Esophagus (tissue), 2 donors: ENCODE results near the gene MACROH2A1. TPM values are rescaled to one million over a fixed set of nuclear protein-coding genes. Genes with fewer than 3 reads are reported as not detected.

Source experiments
- H3K27ac ChIP-seq, 2 donors: one replicate each; pipeline ENCODE4 v1.5.1; 2013; ENCODE audit warnings: low read depth in 2 of 2, mild to moderate bottlenecking in 2 of 2, inconsistent platforms in 1 of 2, low read length in 1 of 2, moderate library complexity in 1 of 2
- H3K27me3 ChIP-seq, 2 donors: one replicate each; pipeline ENCODE4 v1.6.1; 2013; ENCODE audit warnings: low read length in 2 of 2, control low read depth in 1 of 2, mild to moderate bottlenecking in 1 of 2; ENCODE audit not compliant: insufficient read depth in 2 of 2, control insufficient read depth in 1 of 2
- H3K36me3 ChIP-seq, 2 donors: one replicate each; pipeline ENCODE4 v1.6.1; 2013; ENCODE audit warnings: low read length in 1 of 2; ENCODE audit not compliant: control insufficient read depth in 2 of 2, insufficient read depth in 2 of 2
- H3K4me1 ChIP-seq, 2 donors: one replicate each; pipeline ENCODE4 v1.6.1; 2013; ENCODE audit warnings: low read length in 1 of 2; ENCODE audit not compliant: control insufficient read depth in 2 of 2, insufficient read depth in 2 of 2
- H3K4me3 ChIP-seq, 2 donors: one replicate each; pipeline ENCODE4 v1.5.1; 2013; ENCODE audit warnings: low read length in 2 of 2, mild to moderate bottlenecking in 2 of 2, low read depth in 1 of 2, moderate library complexity in 1 of 2
- H3K9me3 ChIP-seq, 2 donors: one replicate each; pipeline ENCODE4 v1.6.1; 2013; ENCODE audit warnings: mild to moderate bottlenecking in 2 of 2, low read depth in 1 of 2, low read length in 1 of 2, moderate library complexity in 1 of 2; ENCODE audit not compliant: control insufficient read depth in 2 of 2, insufficient read depth in 1 of 2
- WGBS, 2 donors: extraction: QIAGEN DNeasy Blood & Tissue Kit; methylation state at CpG; one replicate each; pipeline ENCODE4 v1.1.7; 2013; 5-methylcytosine and 5-hydroxymethylcytosine counted together
- polyA plus RNA-seq, 2 donors: library from polyadenylated mRNA; stranded (reverse); fragments of 200-250 nt; gene quantifications; one replicate each; pipeline ENCODE4 v1.2.3, GENCODE V29; 2013
- donor health status: healthy with polysubstance abuse.
- donor health status: Bipolar disorder and iron deficiency.

MACROH2A1 gene
- polyA plus RNA-seq, 2 donors: 210 to 233 TPM

- 74 to 85% methylated on average over 1 of the region's 1 CpG for WGBS, 2 donors
- no peaks in the 10 kb centered on the region for H3K4me1 ChIP-seq
- H3K27me3 ChIP-seq: no peaks in the 10 kb centered on the region
- H3K36me3 ChIP-seq: no peaks in the 10 kb centered on the region
- H3K4me3 ChIP-seq: no peak overlapping the region
- H3K27ac ChIP-seq: no peak overlapping the region
- H3K9me3 ChIP-seq: peaks cover 3 to 4% of the 10 kb centered on the region in 2 donors
Measured at GRCh38 chr5:135428586-135428985, 29.6 kb upstream of the MACROH2A1 start.

- H3K4me1 ChIP-seq: no peaks in the 10 kb centered on the region
- no peaks in the 10 kb centered on the region for H3K36me3 ChIP-seq
- no peak overlapping the region for H3K4me3 ChIP-seq
- H3K27ac ChIP-seq: no peak overlapping the region
- peaks cover 3 to 4% of the 10 kb centered on the region in 2 donors for H3K9me3 ChIP-seq
- 40 to 52% methylated on average over 7 of the region's 7 CpGs for WGBS, 2 donors
- H3K27me3 ChIP-seq: no peaks in the 10 kb centered on the region
Measured at GRCh38 chr5:135426102-135427082, 27.4 kb upstream of the MACROH2A1 start.

GRCh38 chr5:135425641-135426040 is 26.6 kb upstream of the MACROH2A1 start:
- no peaks in the 10 kb centered on the region for H3K36me3 ChIP-seq
- 41 to 45% methylated on average over 2 of the region's 2 CpGs for WGBS, 2 donors
- H3K27me3 ChIP-seq: no peaks in the 10 kb centered on the region
- H3K27ac ChIP-seq: no peak overlapping the region
- no peaks in the 10 kb centered on the region for H3K4me1 ChIP-seq
- H3K4me3 ChIP-seq: no peak overlapping the region
- peaks cover 3 to 4% of the 10 kb centered on the region in 2 donors for H3K9me3 ChIP-seq

- Histone ChIP-seq H3K27me3 (no peaks in the 10 kb centered on the region), H3K27ac (no peak overlapping the region), H3K4me1 (no peaks in the 10 kb centered on the region), H3K9me3 (peaks cover 2 to 4% of the 10 kb centered on the region in 2 donors), H3K4me3 (no peak overlapping the region), H3K36me3 (no peaks in the 10 kb centered on the region)
- 85 to 88% methylated on average over 1 of the region's 1 CpG for WGBS, 2 donors
Measured at GRCh38 chr5:135423846-135424168, 24.8 kb upstream of the MACROH2A1 start.

GRCh38 chr5:135423146-135423845 is 24.3 kb upstream of the MACROH2A1 start:
- Histone ChIP-seq H3K4me3 (no peak overlapping the region), H3K9me3 (no peaks in the 10 kb centered on the region), H3K4me1 (no peaks in the 10 kb centered on the region), H3K27me3 (no peaks in the 10 kb centered on the region), H3K27ac (no peak overlapping the region), H3K36me3 (no peaks in the 10 kb centered on the region)
- 79 to 83% methylated on average over 7 of the region's 7 CpGs for WGBS, 2 donors

- no peak overlapping the region for H3K27ac ChIP-seq
- H3K27me3 ChIP-seq: no peaks in the 10 kb centered on the region
- no peak overlapping the region for H3K4me3 ChIP-seq
- no peaks in the 10 kb centered on the region for H3K36me3 ChIP-seq
- no peaks in the 10 kb centered on the region for H3K4me1 ChIP-seq
- H3K9me3 ChIP-seq: no peaks in the 10 kb centered on the region
Measured at GRCh38 chr5:135422419-135422818, 23.4 kb upstream of the MACROH2A1 start.

GRCh38 chr5:135417083-135417482 is 18.1 kb upstream of the MACROH2A1 start:
- H3K27me3 ChIP-seq: no peaks in the 10 kb centered on the region
- no peaks in the 10 kb centered on the region for H3K9me3 ChIP-seq
- H3K4me1 ChIP-seq: no peaks in the 10 kb centered on the region
- no peak overlapping the region for H3K27ac ChIP-seq
- no peaks in the 10 kb centered on the region for H3K36me3 ChIP-seq
- no peak overlapping the region for H3K4me3 ChIP-seq

- Histone ChIP-seq H3K9me3 (no peaks in the 10 kb centered on the region), H3K27me3 (no peaks in the 10 kb centered on the region), H3K4me1 (no peaks in the 10 kb centered on the region), H3K4me3 (no peak overlapping the region), H3K27ac (no peak overlapping the region), H3K36me3 (no peaks in the 10 kb centered on the region)
- WGBS, 2 donors: 88 to 92% methylated on average over 2 of the region's 2 CpGs
Measured at GRCh38 chr5:135405082-135405481, 6.1 kb upstream of the MACROH2A1 start.

- Histone ChIP-seq H3K9me3 (no peaks in the 10 kb centered on the region), H3K27ac (no peak overlapping the region), H3K27me3 (no peaks in the 10 kb centered on the region), H3K36me3 (no peaks in the 10 kb centered on the region), H3K4me3 (no peak overlapping the region), H3K4me1 (no peaks in the 10 kb centered on the region)
- WGBS, 2 donors: 78 to 86% methylated on average over 2 of the region's 2 CpGs
Measured at GRCh38 chr5:135402031-135402430, 3.0 kb upstream of the MACROH2A1 start.
